ENCODE measurements around the gene MBNL1. TPM values are rescaled to one million over a fixed set of nuclear protein-coding genes. Genes with fewer than 3 reads are reported as not detected.
"Not testable (repeated sequence)": the region's sequence is repeated elsewhere in the genome, so short reads cannot be mapped to it uniquely, and the experiment has no call there.

The MBNL1 gene
- total and polyA plus RNA-seq, 4 donors = 17.1 to 110 (median 62.3) TPM

GRCh38 chr3:152333928-152334327, 65.2 kb downstream of the MBNL1 start (continued):
- TF ChIP-seq HNF4A (conservative IDR thresholded peaks at IDR 0.05) (no peak), JUND (IDR thresholded peaks at IDR 0.05) (no peak)

- H3K9ac ChIP-seq (ENCODE audit: low read depth in 1 of 2, low read length in 2 of 2) = no peak overlapping the region
- DNase-seq (ENCODE audit: low spot score) = no peak
- WGBS = 89% methylated on average over 3 of the region's 3 CpGs
- H3K36me3 ChIP-seq (ENCODE audit: control insufficient read depth in 4 of 4, insufficient read depth in 3 of 4, low read depth in 1 of 4, low read length in 3 of 4) = peaks cover 0 to 4% (median under 1%) of the 10 kb centered on the region in 4 donors
- no peak overlapping the region for H3K4me3 ChIP-seq (ENCODE audit: low read depth in 1 of 3, low read length in 3 of 3)
- TF ChIP-seq RXRA (IDR thresholded peaks at IDR 0.05) = no peak
- no peak for TF ChIP-seq FOXA1 (IDR thresholded peaks at IDR 0.05)
- TF ChIP-seq ATF3 (IDR thresholded peaks at IDR 0.05) = no peak
- TF ChIP-seq HNF4A (conservative IDR thresholded peaks at IDR 0.05) = no peak
- TF ChIP-seq TAF1 (conservative IDR thresholded peaks at IDR 0.05) = no peak
- no peak for TF ChIP-seq JUND (IDR thresholded peaks at IDR 0.05)
- TF ChIP-seq NR2F2 (IDR thresholded peaks at IDR 0.05) = no peak
- TF ChIP-seq YY1 (IDR thresholded peaks at IDR 0.05) = no peak
- no peak overlapping the region for H3K27ac ChIP-seq (ENCODE audit: low read depth in 1 of 2, low read length in 2 of 2)
- H3K27me3 ChIP-seq (ENCODE audit: control insufficient read depth in 4 of 4, insufficient read depth in 4 of 4, low read length in 3 of 4) = no peaks in the 10 kb centered on the region
- H3K9me3 ChIP-seq (ENCODE audit: control insufficient read depth in 4 of 4, low read length in 3 of 4) = no peaks in the 10 kb centered on the region
- peaks cover 0 to 13% (median 2%) of the 10 kb centered on the region in 4 donors for H3K4me1 ChIP-seq (ENCODE audit: control insufficient read depth in 4 of 4, insufficient read depth in 4 of 4, low read length in 3 of 4)
Observed at GRCh38 chr3:152334761-152335160, 66.0 kb downstream of the MBNL1 start.

- peaks cover 0 to 4% (median under 1%) of the 10 kb centered on the region in 4 donors for H3K36me3 ChIP-seq (ENCODE audit: control insufficient read depth in 4 of 4, insufficient read depth in 3 of 4, low read depth in 1 of 4, low read length in 3 of 4)
- no peaks in the 10 kb centered on the region for H3K9me3 ChIP-seq (ENCODE audit: control insufficient read depth in 4 of 4, low read length in 3 of 4)
- no peaks in the 10 kb centered on the region for H3K27me3 ChIP-seq (ENCODE audit: control insufficient read depth in 4 of 4, insufficient read depth in 4 of 4, low read length in 3 of 4)
- H3K9ac ChIP-seq (ENCODE audit: low read depth in 1 of 2, low read length in 2 of 2) = no peak overlapping the region
- 94% methylated on average over 2 of the region's 2 CpGs for WGBS
- peaks cover 0 to 13% (median 2%) of the 10 kb centered on the region in 4 donors for H3K4me1 ChIP-seq (ENCODE audit: control insufficient read depth in 4 of 4, insufficient read depth in 4 of 4, low read length in 3 of 4)
- DNase-seq (ENCODE audit: low spot score) = no peak
- H3K4me3 ChIP-seq (ENCODE audit: low read depth in 1 of 3, low read length in 3 of 3) = no peak overlapping the region
- H3K27ac ChIP-seq (ENCODE audit: low read depth in 1 of 2, low read length in 2 of 2) = no peak overlapping the region
- no peak for TF ChIP-seq SP1 (IDR thresholded peaks at IDR 0.05)
- no peak for TF ChIP-seq RXRA (IDR thresholded peaks at IDR 0.05)
- TF ChIP-seq FOXA1 (IDR thresholded peaks at IDR 0.05) = no peak
- no peak for TF ChIP-seq MAX (IDR thresholded peaks at IDR 0.05)
- TF ChIP-seq RAD21 (IDR thresholded peaks at IDR 0.05) = no peak
- no peak for TF ChIP-seq GABPA (IDR thresholded peaks at IDR 0.05 in 1 of 2, conservative IDR thresholded peaks at IDR 0.05 in 1 of 2)
- no peak for TF ChIP-seq HNF4A (conservative IDR thresholded peaks at IDR 0.05)
- no peak for TF ChIP-seq NR2F2 (IDR thresholded peaks at IDR 0.05)
- TF ChIP-seq HNF4G (IDR thresholded peaks at IDR 0.05) = no peak
- no peak for TF ChIP-seq ZBTB33 (IDR thresholded peaks at IDR 0.05)
Observed at GRCh38 chr3:152335273-152335672, 66.5 kb downstream of the MBNL1 start.

- not testable (repeated sequence) for DNase-seq (ENCODE audit: low spot score); H3K4me3 ChIP-seq (ENCODE audit: low read depth in 1 of 3, low read length in 3 of 3); H3K9ac ChIP-seq (ENCODE audit: low read depth in 1 of 2, low read length in 2 of 2); H3K27me3 ChIP-seq (ENCODE audit: control insufficient read depth in 4 of 4, insufficient read depth in 4 of 4, low read length in 3 of 4); H3K36me3 ChIP-seq (ENCODE audit: control insufficient read depth in 4 of 4, insufficient read depth in 3 of 4, low read depth in 1 of 4, low read length in 3 of 4); H3K27ac ChIP-seq (ENCODE audit: low read depth in 1 of 2, low read length in 2 of 2); H3K9me3 ChIP-seq (ENCODE audit: control insufficient read depth in 4 of 4, low read length in 3 of 4); H3K4me1 ChIP-seq (ENCODE audit: control insufficient read depth in 4 of 4, insufficient read depth in 4 of 4, low read length in 3 of 4)
- 82% methylated on average over 6 of the region's 6 CpGs for WGBS
Observed at GRCh38 chr3:152337337-152337736, 68.6 kb downstream of the MBNL1 start.

All from liver (tissue), 9 donors.